Fibroblast of peridontal ligament (primary cell): ENCODE data around the gene MYEOV.

Experiments
- DNase-seq: peaks from one replicate; pipeline ENCODE4 v3.0.0-alpha.2; 2010; ENCODE audit errors: extremely low read depth

The MYEOV gene

GRCh38 chr11:69317401-69318092 lies 23.6 kb downstream of the MYEOV start:
- DNase-seq = peak; percentile 66

DNA sequence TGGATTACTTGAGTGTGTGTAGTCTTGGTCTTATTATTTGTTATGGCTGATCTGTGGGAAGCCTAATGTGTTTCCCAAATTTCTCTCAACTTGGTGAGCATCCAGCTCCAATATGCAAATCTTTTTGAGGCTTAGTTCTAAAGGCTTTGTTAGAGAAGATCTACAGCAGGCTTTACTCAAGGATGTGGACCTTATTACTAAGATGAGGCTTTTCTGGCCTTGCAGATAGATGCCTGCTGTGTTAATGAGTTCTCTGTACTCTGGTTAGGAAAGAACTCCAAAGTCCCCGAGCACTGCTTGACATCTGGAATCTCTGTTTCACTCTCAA lies 24.1 kb downstream of the MYEOV start:
- no peak for DNase-seq

DNA sequence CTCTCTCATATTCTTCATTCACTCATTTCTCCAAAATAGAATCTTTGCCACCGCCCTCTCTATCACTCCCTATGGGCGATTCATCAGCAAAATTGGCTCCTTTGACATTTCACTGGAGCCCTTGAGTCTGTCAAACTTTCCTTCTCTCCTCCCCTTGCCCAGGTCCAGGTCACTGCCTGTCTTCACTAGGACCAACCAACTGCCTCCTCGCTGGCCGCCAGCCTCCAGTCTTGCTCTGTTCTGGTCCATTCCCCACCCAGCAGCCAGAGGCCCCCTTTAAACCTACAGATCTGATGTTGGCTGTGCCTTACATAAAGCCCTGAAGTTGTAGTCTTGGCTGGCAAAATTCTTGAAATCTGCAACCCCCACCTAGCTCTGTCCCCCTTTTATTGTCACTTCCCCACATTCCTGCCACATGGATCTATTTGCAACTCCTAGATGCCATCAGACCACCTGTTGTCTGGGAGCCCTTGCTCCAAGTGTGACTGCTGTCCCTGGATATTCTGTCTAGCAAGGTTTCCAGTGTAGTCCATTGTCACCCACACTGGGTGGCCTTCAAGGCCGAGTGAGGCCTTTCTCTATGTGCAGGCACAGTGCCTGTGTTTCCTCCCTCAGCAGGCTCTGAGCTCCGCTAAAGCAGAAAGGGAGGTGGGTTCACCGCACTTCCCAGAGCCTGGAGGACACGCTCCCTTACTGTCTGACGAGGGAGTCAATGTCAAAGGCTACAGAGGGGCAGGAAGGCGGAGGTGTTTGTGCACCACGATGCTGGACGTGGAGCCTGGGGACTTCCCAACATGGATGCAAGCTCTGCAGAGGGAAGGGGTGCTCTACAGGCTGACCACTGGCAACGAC lies 25.5 kb downstream of the MYEOV start:
- DNase-seq = no peak

- no peak for DNase-seq
Observed at GRCh38 chr11:69320326-69320725, 26.4 kb downstream of the MYEOV start.

DNA sequence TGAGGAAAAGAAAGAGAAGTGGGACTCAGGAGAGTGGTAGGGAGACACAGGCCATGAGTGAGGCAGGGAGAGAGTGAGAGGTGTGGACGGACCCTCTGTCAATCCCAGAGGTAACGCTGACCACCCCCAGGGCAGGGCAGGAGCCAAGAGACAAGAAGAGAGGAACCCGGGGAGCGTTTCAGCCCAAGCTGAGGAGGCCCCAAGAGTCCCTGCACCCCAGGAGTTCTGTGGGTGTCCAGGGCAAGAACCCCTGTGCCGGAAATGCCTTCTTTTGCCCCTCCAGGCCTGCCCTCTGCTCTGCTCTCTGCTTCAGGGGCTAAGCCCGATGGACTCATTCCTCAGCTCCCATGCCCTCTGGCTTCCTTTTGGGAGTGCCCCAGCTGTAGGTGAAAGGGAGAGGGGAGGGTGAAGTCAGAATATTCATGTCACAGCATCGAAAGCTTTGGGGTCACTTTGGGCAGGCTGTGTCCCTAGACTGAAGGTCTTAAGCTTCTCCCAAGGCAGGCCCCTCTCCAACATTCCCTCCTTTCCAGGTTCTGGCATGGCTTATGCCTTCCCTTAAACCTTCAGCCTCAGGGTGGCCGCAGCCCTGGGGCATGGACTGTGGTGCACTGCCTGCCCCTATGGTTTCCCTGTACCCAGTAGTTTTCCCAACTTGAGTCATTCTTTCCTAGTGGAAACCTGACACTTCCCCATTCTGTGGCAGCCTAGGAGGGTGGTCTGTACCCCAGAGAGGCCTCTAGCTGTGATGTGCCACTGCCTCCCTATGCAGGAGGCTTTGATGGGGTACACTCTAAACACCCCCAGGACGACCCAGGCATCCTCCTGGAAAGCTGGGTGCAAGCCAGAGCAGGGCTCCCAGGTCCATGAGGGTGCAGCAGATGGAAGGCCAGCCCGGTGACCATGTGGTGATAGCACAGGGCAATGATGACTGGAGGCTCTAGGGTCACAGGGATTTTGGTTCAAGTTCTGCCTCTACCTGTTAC lies 27.1 kb downstream of the MYEOV start:
- DNase-seq = peak; percentile 42

- peak; percentile 89 for DNase-seq
Observed at GRCh38 chr11:69321877-69322361, 28.0 kb downstream of the MYEOV start.

DNA sequence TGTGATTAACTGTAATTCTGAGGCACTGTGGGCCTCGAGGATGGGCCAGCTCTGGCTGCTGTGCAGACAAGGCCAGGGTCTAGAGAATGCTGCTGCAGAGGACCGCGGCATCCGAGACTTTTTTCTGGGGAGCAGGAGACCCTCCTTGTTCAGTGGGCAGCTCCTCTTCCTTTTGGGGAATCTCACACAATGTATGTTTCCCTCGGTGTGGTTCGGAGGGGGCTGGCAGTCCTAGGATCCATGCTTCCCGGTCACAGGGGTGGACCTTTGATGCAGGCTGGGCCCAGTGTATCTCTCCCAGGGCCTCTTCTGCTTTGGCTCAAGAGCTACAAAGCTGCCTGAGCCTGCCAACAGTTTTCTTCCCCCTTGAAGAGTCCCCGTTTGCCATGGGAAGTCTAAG lies 31.5 kb downstream of the MYEOV start:
- no peak for DNase-seq

DNA sequence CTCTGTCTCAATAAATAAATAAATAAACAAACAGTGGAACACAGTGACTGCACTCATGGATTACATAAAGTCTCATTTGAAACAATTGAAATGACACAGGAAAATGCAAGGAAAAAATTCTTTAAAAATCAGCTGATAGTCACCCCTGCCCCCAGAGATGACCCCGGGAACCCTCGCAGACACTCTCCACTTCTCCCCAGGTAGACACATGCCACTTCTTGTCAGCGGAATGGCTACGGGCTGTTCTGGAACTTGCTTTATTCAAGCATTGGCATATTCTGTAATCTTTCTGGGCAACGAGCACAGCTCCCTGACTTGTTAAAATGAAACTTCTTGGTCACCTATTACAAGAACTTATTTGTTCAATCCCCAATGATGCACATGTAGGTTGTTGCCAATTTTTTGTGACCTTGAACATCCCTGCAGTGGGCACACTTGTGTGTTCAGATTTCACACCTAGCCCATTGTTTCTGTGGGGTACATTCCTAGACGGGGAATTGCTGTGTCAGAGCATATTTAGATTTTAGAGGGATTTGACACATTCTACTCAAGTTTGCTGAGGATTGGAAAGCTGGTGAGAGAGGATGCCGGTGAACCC lies 32.8 kb downstream of the MYEOV start:
- no peak for DNase-seq

DNA sequence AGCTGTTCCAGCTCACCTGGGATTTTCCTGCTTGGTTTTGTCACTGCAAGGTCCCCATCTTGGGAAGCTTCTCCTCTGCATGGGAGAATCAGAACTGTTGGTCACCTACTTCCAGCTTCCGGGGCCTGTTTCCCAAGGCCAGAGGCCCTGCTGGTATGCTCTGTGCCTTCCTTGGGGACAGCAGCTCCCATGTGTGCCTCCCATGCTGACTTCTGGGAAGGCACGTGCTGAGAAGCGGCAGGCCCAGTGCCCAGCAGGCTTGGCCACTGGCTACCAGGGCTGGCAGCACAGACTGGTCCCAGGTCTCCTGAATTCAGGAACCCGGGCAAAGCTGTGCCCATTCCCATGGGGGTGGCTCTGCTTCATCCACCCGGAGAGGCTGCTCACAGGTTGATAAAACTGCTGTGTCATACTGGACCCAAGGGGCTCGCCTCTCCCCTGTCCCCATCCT lies 33.8 kb downstream of the MYEOV start:
- DNase-seq = no peak

- no peak for DNase-seq
Observed at GRCh38 chr11:69328231-69328630, 34.3 kb downstream of the MYEOV start.

DNA sequence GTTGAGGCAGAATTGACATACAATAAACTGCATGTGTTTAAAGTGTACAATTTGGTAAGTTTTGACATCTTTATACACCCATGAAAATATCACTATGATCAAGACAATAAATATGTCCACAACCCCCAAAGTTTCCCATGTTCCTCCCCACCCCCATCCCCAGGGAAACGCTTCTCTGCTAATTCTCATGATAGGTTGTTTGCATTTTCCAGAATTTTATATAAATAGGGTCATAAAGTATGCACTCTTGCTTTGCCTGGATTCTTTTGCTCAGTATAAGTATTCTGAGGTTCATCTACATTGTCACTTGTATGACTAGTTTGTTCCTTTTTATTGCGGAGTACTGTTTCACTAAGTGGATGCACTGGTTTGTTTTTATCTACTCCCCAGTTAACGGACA lies 35.6 kb downstream of the MYEOV start:
- DNase-seq = no peak

- no peak for DNase-seq
Observed at GRCh38 chr11:69330330-69330729, 36.4 kb downstream of the MYEOV start.

DNA sequence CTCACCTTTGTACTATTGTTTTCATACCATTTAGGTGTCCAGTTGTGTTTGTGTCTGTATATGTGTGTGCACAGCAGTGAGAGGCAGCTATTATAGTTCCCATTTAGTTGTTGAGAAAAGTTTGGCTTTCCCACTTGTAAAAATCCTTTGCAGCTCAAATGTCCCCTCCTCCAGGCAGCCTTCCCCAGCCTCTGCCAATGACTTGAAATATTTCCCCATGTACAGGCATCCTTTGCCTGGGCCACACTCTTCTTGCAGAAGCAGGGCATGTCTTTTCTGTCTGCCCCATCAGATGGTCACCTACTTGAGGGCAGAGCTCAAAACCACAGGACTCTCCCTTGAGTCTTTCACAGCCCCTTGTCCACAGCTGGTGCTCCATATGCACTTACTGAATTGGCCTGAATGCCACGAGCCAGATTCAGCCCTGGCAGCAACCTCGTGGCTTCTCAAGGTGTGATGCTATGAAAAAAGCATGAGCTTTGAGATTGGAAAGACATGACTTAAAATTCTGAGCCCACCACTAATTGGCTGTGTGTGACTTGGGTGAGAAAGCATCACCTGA lies 39.3 kb downstream of the MYEOV start:
- DNase-seq = no peak

DNA sequence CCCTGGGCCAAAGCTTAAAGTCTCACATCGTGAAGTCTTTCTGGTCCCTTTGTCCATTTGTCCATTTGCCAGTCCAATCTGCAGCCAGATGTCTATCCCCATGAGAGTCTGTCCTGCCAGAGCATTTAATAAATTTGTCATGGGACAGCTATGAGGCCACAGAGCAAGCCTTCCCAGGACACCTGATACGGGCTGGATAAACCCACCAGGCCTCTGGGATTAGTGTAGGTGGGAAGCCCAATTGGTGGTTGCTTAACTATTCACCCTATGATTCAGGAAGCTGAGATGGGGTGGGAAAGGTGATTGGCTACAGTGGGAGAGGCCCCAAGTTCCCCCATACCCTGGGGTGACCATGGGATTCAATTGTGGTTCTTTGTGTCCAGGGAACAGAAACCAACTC lies 39.9 kb downstream of the MYEOV start:
- no peak for DNase-seq

- no peak for DNase-seq
Observed at GRCh38 chr11:69335007-69335780, 41.2 kb downstream of the MYEOV start.

- DNase-seq = no peak
Observed at GRCh38 chr11:69335781-69336405, 41.9 kb downstream of the MYEOV start.

- no peak for DNase-seq
Observed at GRCh38 chr11:69337211-69337721, 43.3 kb downstream of the MYEOV start.

DNA sequence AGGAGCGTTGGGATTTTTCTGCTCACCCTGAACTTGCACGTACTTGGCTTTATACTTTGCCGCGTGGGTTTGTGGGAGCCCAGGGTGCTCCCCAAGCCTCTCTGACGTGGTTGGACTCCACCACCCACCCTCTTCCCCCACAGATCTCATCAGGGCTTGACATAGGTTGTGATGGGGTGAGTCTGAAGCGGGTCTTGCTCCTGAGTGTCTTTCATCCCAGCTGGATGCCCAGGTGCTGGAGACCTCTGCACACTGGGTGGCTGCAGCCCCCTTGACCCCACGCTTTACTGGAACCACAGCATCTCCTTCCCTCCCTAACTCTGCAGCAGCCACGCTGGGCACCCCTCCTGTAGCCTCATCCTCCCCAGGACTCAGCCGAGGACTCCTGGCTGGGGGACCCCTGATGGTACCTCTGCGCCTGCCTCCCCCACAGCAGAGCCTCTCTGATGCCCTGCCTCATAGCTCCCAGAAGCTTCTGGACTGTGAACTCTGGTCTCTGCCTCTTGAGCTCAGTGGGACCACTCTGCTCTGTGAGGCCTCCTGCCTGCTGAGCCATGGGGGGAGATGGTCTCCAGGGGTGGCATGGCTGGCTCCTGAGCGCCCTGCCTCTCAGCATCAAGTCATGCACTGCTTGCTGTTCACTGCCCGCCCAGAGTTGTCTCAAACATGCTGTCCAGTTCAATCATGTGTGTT lies 45.2 kb downstream of the MYEOV start:
- no peak for DNase-seq

DNA sequence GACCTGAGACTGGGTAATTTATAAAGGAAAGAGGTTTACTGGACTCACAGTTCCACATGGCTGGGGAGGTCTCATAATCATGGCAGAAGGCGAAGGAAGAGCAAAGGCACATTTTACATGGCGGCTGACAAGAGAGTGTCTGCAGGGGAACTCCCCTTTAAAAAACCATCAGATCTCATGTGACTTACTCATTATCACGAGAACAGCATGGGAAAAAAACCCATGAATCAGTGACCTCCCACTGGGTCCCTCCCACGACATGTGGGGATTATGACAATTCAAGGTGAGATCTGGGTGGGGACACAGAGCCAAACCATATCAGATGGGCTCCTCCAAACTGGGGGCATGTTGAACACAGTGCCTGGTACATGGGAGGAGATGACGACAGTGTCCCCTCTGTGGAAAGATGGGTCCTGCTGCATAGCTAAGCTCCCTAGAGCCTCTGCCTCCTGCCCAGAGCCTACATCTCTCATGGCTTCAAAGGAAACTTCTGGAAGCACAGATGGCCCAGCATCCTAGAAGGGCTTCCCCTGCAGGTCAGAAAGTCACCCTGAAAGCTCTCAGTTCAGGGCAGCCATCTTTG lies 46.1 kb downstream of the MYEOV start:
- DNase-seq = no peak
